ENCODE results near the gene PLCXD1. TPM values are rescaled to one million over a fixed set of nuclear protein-coding genes. Genes with fewer than 3 reads are reported as not detected.

Gene PLCXD1
- total RNA-seq, 1 experiment from 2014 or later, result 60.9 TPM

DNA sequence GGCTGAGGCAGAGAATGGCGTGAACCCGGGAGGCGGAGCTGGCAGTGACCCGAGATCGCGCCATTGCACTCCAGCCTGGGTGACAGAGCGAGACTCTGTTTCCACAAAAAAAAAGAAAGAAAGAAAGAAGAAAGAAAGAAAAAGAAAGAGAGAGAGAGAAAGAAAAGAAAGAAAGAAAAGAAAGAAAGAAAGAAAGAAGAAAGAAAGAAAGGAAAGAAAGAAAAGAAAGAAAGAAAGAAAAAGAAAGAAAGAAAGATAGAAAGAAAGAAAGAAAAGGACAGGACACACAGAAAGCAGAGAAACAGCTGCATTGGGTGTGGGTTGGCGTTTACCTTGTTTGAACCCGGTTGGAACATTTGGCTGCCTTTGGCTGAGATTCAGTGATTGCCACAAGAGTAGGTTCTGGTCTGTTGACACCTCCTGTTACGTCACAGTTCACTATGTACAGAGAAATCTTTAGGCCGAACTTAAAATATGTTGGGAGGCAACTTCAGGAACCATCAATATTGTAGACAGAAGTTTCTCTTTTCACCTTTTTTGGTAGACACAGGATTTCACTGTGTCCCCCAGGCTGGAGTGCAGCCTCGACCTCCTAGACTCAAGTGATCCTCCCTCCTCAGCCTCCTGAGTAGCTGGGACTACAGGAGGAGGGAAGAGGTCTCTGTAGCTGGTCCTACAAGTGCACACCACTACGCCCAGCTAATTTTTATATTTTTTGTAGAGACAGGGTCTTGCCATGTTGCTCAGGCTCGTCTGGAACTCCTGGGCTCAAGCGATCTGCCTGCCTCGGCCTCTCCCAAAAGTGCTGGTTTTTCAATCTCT lies 16.3 kb upstream of the PLCXD1 start:
- intact Hi-C loops (cut with micrococcal nuclease; ENCODE audit: unreplicated experiment), result no loop called here
- BruUV-seq (replicated peaks), result no TSS peak
- no peak overlapping the region for H3K27ac ChIP-seq (ENCODE audit: low read depth, low read length, poor library complexity, severe bottlenecking)
- no peaks in the 10 kb centered on the region for H3K4me1 ChIP-seq (ENCODE audit: insufficient read depth, low read length, poor library complexity, severe bottlenecking)
- H3K36me3 ChIP-seq (ENCODE audit: insufficient read depth, low read length, poor library complexity, severe bottlenecking), result no peaks in the 10 kb centered on the region
- CTCF ChIA-PET, result no interaction called here
- H3K27me3 ChIP-seq (replicated peaks; ENCODE audit: insufficient read depth, low read depth, low read length, poor library complexity), result no peaks in the 10 kb centered on the region
- POLR2A ChIA-PET (ENCODE audit: low non-redundant PET), result no interaction called here
- H3K4me3 ChIP-seq (ENCODE audit: low read depth, low read length, poor library complexity, severe bottlenecking), result no peak overlapping the region
- no peak for DNase-seq (ENCODE audit: low spot score)
- no peak for TF ChIP-seq EZH2 (IDR thresholded peaks at IDR 0.05; ENCODE audit: borderline replicate concordance, low read depth, low read length, poor library complexity, severe bottlenecking)
- TF ChIP-seq, protein P1, sequence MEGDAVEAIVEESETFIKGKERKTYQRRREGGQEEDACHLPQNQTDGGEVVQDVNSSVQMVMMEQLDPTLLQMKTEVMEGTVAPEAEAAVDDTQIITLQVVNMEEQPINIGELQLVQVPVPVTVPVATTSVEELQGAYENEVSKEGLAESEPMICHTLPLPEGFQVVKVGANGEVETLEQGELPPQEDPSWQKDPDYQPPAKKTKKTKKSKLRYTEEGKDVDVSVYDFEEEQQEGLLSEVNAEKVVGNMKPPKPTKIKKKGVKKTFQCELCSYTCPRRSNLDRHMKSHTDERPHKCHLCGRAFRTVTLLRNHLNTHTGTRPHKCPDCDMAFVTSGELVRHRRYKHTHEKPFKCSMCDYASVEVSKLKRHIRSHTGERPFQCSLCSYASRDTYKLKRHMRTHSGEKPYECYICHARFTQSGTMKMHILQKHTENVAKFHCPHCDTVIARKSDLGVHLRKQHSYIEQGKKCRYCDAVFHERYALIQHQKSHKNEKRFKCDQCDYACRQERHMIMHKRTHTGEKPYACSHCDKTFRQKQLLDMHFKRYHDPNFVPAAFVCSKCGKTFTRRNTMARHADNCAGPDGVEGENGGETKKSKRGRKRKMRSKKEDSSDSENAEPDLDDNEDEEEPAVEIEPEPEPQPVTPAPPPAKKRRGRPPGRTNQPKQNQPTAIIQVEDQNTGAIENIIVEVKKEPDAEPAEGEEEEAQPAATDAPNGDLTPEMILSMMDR (conservative IDR thresholded peaks at IDR 0.05; ENCODE audit: low read depth, low read length), result no peak
- no peaks in the 10 kb centered on the region for H3K9me3 ChIP-seq (ENCODE audit: low read depth, low read length, poor library complexity, severe bottlenecking)

DNA sequence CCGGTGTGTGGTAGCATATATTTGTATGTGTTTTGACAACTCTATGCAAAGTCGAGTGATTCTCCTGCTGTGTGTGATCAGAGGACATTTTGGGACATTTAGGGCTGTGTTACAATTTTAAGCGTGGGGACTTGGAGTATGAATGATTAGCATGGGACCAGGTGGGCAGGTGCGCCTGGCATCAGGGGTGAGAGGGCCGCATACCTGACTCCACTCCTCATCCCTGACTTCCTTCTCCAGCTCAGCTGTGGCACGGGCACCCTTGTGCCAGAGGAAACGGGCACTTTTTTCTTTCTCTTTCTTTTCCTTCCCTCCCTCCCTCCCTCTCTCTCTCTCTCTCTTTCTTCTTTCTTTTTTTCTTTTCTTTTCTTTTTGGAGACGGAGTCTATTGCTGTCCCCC lies 15.7 kb upstream of the PLCXD1 start:
- Histone ChIP-seq H3K36me3 (ENCODE audit: insufficient read depth, low read length, poor library complexity, severe bottlenecking) (no peaks in the 10 kb centered on the region), H3K27me3 (replicated peaks; ENCODE audit: insufficient read depth, low read depth, low read length, poor library complexity) (no peaks in the 10 kb centered on the region), H3K27ac (ENCODE audit: low read depth, low read length, poor library complexity, severe bottlenecking) (no peak overlapping the region), H3K9me3 (ENCODE audit: low read depth, low read length, poor library complexity, severe bottlenecking) (no peaks in the 10 kb centered on the region), H3K4me1 (ENCODE audit: insufficient read depth, low read length, poor library complexity, severe bottlenecking) (no peaks in the 10 kb centered on the region), H3K4me3 (ENCODE audit: low read depth, low read length, poor library complexity, severe bottlenecking) (no peak overlapping the region)
- CTCF ChIA-PET, result no interaction called here
- TF ChIP-seq, protein P1 (conservative IDR thresholded peaks at IDR 0.05; ENCODE audit: low read depth, low read length), result no peak
- no peak for TF ChIP-seq EZH2 (IDR thresholded peaks at IDR 0.05; ENCODE audit: borderline replicate concordance, low read depth, low read length, poor library complexity, severe bottlenecking)
- BruUV-seq (replicated peaks), result no TSS peak
- POLR2A ChIA-PET (ENCODE audit: low non-redundant PET), result no interaction called here
- DNase-seq (ENCODE audit: low spot score), result no peak
- intact Hi-C loops (cut with micrococcal nuclease; ENCODE audit: unreplicated experiment), result no loop called here

DNA sequence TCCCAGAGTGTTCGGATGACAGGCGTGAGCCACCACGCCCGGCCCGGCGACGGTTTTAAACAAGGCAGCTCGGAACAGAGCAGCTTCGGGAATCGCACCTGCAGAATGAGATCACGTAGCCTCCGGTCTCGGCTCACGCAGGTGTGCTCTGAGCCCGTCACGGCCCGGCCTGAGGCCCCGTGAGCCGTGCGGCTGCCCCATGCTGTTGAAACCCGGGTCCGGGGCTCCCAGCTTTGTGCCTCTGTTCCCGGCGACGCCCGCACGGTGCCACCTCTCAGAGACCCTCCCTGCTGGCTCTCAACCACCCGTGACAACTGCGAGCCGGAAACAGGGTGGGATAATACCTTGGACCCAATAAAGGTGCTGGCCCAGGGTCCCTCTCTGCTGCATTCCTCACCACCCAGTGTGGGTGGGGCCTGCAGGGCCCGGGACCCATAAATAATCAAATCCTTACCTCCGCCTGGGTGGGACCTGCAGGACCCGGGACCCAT lies 13.4 kb upstream of the PLCXD1 start:
- intact Hi-C loops (cut with micrococcal nuclease; ENCODE audit: unreplicated experiment), result no loop called here
- no peaks in the 10 kb centered on the region for H3K4me1 ChIP-seq (ENCODE audit: insufficient read depth, low read length, poor library complexity, severe bottlenecking)
- no peak overlapping the region for H3K27ac ChIP-seq (ENCODE audit: low read depth, low read length, poor library complexity, severe bottlenecking)
- H3K36me3 ChIP-seq (ENCODE audit: insufficient read depth, low read length, poor library complexity, severe bottlenecking), result no peaks in the 10 kb centered on the region
- BruUV-seq (replicated peaks), result no TSS peak
- H3K4me3 ChIP-seq (ENCODE audit: low read depth, low read length, poor library complexity, severe bottlenecking), result no peak overlapping the region
- TF ChIP-seq, protein P1 (conservative IDR thresholded peaks at IDR 0.05; ENCODE audit: low read depth, low read length), result no peak
- TF ChIP-seq EZH2 (IDR thresholded peaks at IDR 0.05; ENCODE audit: borderline replicate concordance, low read depth, low read length, poor library complexity, severe bottlenecking), result no peak
- no peaks in the 10 kb centered on the region for H3K27me3 ChIP-seq (replicated peaks; ENCODE audit: insufficient read depth, low read depth, low read length, poor library complexity)
- ChIA-PET CTCF (no interaction called here), POLR2A (ENCODE audit: low non-redundant PET) (no interaction called here)
- H3K9me3 ChIP-seq (ENCODE audit: low read depth, low read length, poor library complexity, severe bottlenecking), result no peaks in the 10 kb centered on the region
- DNase-seq (ENCODE audit: low spot score), result no peak
